Liver (tissue), 9 donors: ENCODE results near the gene KLLN. TPM values are rescaled to one million over a fixed set of nuclear protein-coding genes. Genes with fewer than 3 reads are reported as not detected.

Source experiments
- DNase-seq: peaks from one replicate; pipeline ENCODE4 v3.0.0-alpha.2; 2017; ENCODE audit warnings: low spot score
- H3K27ac ChIP-seq, 2 donors: one replicate each; pipeline ENCODE4 v1.7.0; 2013; ENCODE audit warnings: inconsistent platforms in 2 of 2, low read length in 2 of 2, control low read depth in 1 of 2, low read depth in 1 of 2, mild to moderate bottlenecking in 1 of 2
- H3K27me3 ChIP-seq, 4 donors: one replicate each; pipeline versions ENCODE4 v1.6.1 to v1.7.0; 2013; ENCODE audit warnings: low read length in 3 of 4, inconsistent platforms in 1 of 4, mild to moderate bottlenecking in 1 of 4, moderate library complexity in 1 of 4; ENCODE audit not compliant: control insufficient read depth in 4 of 4, insufficient read depth in 4 of 4
- H3K36me3 ChIP-seq, 4 donors: one replicate each; pipeline versions ENCODE4 v1.6.1 to v1.7.0; 2013; ENCODE audit warnings: low read length in 3 of 4, mild to moderate bottlenecking in 3 of 4, low read depth in 1 of 4, moderate library complexity in 1 of 4; ENCODE audit not compliant: control insufficient read depth in 4 of 4, insufficient read depth in 3 of 4
- H3K4me1 ChIP-seq, 4 donors: one replicate each; pipeline versions ENCODE4 v1.6.1 to v1.7.0; 2013; ENCODE audit warnings: low read length in 3 of 4, mild to moderate bottlenecking in 3 of 4, moderate library complexity in 1 of 4; ENCODE audit not compliant: control insufficient read depth in 4 of 4, insufficient read depth in 4 of 4
- H3K4me3 ChIP-seq, 3 donors: one replicate each; pipeline versions ENCODE4 v1.6.1 to v1.7.0; 2013; ENCODE audit warnings: low read length in 3 of 3, control low read depth in 1 of 3, low read depth in 1 of 3, mild to moderate bottlenecking in 1 of 3
- H3K9ac ChIP-seq, 2 donors: one replicate each; pipeline ENCODE4 v1.7.0; 2013; ENCODE audit warnings: low read length in 2 of 2, mild to moderate bottlenecking in 2 of 2, moderate library complexity in 2 of 2, control low read depth in 1 of 2, low read depth in 1 of 2
- H3K9me3 ChIP-seq, 4 donors: one replicate each; pipeline versions ENCODE4 v1.6.1 to v1.7.0; 2013; ENCODE audit warnings: low read length in 3 of 4; ENCODE audit not compliant: control insufficient read depth in 4 of 4
- ATF3 ChIP-seq: IDR thresholded peaks from 2 replicates; pipeline ENCODE4 v1.6.1; 2016; ENCODE audit warnings: antibody characterized with exemption
- EGR1 ChIP-seq, 2 donors: IDR thresholded peaks; 2 replicates each; pipeline ENCODE4 v1.6.1; 2016 to 2018; ENCODE audit warnings: antibody characterized with exemption in 2 of 2, low read depth in 2 of 2
- FOXA1 ChIP-seq: IDR thresholded peaks from 2 replicates; pipeline ENCODE4 v1.6.1; 2016; ENCODE audit warnings: antibody characterized with exemption
- FOXA2 ChIP-seq: IDR thresholded peaks from 2 replicates; pipeline ENCODE4 v1.6.1; 2016; ENCODE audit warnings: antibody characterized with exemption
- GABPA ChIP-seq, 2 donors: IDR thresholded peaks in 1 of 2; conservative IDR thresholded peaks in 1 of 2; 2 replicates each; pipeline ENCODE4 v1.6.1; 2016; ENCODE audit warnings: antibody characterized with exemption in 2 of 2, mild to moderate bottlenecking in 1 of 2, moderate library complexity in 1 of 2
- HNF4A ChIP-seq, 2 donors: conservative IDR thresholded peaks; 2 replicates each; pipeline ENCODE4 v1.6.1; 2016; ENCODE audit warnings: antibody characterized with exemption in 2 of 2, mild to moderate bottlenecking in 2 of 2
- HNF4G ChIP-seq: IDR thresholded peaks from 2 replicates; pipeline ENCODE4 v1.6.1; 2016; ENCODE audit warnings: antibody characterized with exemption
- JUND ChIP-seq, 2 donors: IDR thresholded peaks; 2 replicates each; pipeline ENCODE4 v1.6.1; 2016; ENCODE audit warnings: antibody characterized with exemption in 2 of 2
- MAX ChIP-seq: IDR thresholded peaks from 2 replicates; pipeline ENCODE4 v1.6.1; 2016; ENCODE audit warnings: antibody characterized with exemption
- NR2F2 ChIP-seq: IDR thresholded peaks from 2 replicates; pipeline ENCODE4 v1.6.1; 2016; ENCODE audit warnings: antibody characterized with exemption
- RAD21 ChIP-seq, 2 donors: IDR thresholded peaks; 2 replicates each; pipeline ENCODE4 v1.6.1; 2016; ENCODE audit warnings: antibody characterized with exemption in 2 of 2, mild to moderate bottlenecking in 2 of 2
- RXRA ChIP-seq, 2 donors: IDR thresholded peaks; 2 replicates each; pipeline ENCODE4 v1.6.1; 2017 to 2018; ENCODE audit warnings: antibody characterized with exemption in 2 of 2, mild to moderate bottlenecking in 1 of 2
- SP1 ChIP-seq: IDR thresholded peaks from 2 replicates; pipeline ENCODE4 v1.6.1; 2018; ENCODE audit warnings: antibody characterized with exemption, mild to moderate bottlenecking
- TAF1 ChIP-seq: conservative IDR thresholded peaks from 2 replicates; pipeline ENCODE4 v1.6.1; 2016; ENCODE audit warnings: antibody characterized with exemption, mild to moderate bottlenecking
- YY1 ChIP-seq: IDR thresholded peaks from 2 replicates; pipeline ENCODE4 v1.6.1; 2016; ENCODE audit warnings: antibody characterized with exemption, mild to moderate bottlenecking
- WGBS: extraction: QIAGEN DNeasy Blood & Tissue Kit; methylation state at CpG from one replicate; pipeline ENCODE4 v1.1.7; 2013; 5-methylcytosine and 5-hydroxymethylcytosine counted together
- polyA plus RNA-seq, 2 donors: library from polyadenylated mRNA; stranded (reverse) in 1 of 2; unstranded in 1 of 2; fragments of 200-250 nt in 1 of 2; fragments of >200 nt in 1 of 2; fragmentation: Nextera tagmentation in 1 of 2; extraction: Ambion mirVana in 1 of 2; gene quantifications; one replicate each; pipeline versions ENCODE4 v1.2.1 to v1.2.3, GENCODE V29; 2013 to 2015
- total RNA-seq, 2 donors: library from RNA; depleted of rRNA; stranded (reverse); fragments of >200 nt; gene quantifications; one replicate each; pipeline ENCODE4 v1.2.3, GENCODE V29; 2014
- TF ChIP-seq, protein P1 (sequence below): fragments of 150-350 bp; IDR thresholded peaks from 2 replicates; pipeline ENCODE4 v1.5.1; 2017; ENCODE audit warnings: improper control_type of control experiment, low read depth, low read length; ENCODE audit not compliant: missing input control
- TF ChIP-seq, protein P2 (sequence below): IDR thresholded peaks from 2 replicates; pipeline ENCODE4 v1.6.1; 2016; ENCODE audit warnings: antibody characterized with exemption
- TF ChIP-seq, protein P3 (sequence below): IDR thresholded peaks from 2 replicates; pipeline ENCODE4 v1.6.1; 2016; ENCODE audit warnings: antibody characterized with exemption, mild to moderate bottlenecking
- donor health status: healthy.
- donor health status: healthy.
- donor health status: healthy.
- donor health status: healthy.
- donor health status: healthy.

KLLN gene
- total and polyA plus RNA-seq, 4 donors: 0.17 to 0.42 (median 0.24) TPM

DNA sequence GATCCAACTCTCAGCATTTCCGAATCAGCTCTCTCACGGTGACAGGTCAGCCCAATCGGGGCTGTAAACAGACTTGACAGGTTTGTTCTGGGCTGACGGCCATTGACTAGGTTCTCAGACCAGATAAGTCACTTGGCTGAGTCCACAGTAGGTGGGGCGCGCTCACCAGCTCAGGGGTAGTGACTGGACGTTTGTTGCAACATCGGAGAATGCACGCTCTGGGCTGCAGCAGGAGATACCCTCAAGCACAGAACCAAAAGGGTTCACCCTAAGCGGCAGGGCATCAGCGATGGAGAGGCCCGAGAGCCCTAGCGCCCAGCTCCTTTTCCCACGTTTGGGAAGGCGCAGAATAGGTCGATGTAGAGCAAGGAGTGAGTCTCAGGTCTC, 1.8 kb downstream of the KLLN start:
- H3K9me3 ChIP-seq: no peaks in the 10 kb centered on the region
- no peaks in the 10 kb centered on the region for H3K36me3 ChIP-seq
- peak overlapping the region; percentile 92 to 99 for H3K27ac ChIP-seq
- no peaks in the 10 kb centered on the region for H3K27me3 ChIP-seq
- TF ChIP-seq HNF4A (conservative IDR thresholded peaks at IDR 0.05): peak; percentile 55 to 70
- peak; percentile 94 for TF ChIP-seq YY1
- TF ChIP-seq, protein P1, sequence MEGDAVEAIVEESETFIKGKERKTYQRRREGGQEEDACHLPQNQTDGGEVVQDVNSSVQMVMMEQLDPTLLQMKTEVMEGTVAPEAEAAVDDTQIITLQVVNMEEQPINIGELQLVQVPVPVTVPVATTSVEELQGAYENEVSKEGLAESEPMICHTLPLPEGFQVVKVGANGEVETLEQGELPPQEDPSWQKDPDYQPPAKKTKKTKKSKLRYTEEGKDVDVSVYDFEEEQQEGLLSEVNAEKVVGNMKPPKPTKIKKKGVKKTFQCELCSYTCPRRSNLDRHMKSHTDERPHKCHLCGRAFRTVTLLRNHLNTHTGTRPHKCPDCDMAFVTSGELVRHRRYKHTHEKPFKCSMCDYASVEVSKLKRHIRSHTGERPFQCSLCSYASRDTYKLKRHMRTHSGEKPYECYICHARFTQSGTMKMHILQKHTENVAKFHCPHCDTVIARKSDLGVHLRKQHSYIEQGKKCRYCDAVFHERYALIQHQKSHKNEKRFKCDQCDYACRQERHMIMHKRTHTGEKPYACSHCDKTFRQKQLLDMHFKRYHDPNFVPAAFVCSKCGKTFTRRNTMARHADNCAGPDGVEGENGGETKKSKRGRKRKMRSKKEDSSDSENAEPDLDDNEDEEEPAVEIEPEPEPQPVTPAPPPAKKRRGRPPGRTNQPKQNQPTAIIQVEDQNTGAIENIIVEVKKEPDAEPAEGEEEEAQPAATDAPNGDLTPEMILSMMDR: no peak
- TF ChIP-seq, protein P2, sequence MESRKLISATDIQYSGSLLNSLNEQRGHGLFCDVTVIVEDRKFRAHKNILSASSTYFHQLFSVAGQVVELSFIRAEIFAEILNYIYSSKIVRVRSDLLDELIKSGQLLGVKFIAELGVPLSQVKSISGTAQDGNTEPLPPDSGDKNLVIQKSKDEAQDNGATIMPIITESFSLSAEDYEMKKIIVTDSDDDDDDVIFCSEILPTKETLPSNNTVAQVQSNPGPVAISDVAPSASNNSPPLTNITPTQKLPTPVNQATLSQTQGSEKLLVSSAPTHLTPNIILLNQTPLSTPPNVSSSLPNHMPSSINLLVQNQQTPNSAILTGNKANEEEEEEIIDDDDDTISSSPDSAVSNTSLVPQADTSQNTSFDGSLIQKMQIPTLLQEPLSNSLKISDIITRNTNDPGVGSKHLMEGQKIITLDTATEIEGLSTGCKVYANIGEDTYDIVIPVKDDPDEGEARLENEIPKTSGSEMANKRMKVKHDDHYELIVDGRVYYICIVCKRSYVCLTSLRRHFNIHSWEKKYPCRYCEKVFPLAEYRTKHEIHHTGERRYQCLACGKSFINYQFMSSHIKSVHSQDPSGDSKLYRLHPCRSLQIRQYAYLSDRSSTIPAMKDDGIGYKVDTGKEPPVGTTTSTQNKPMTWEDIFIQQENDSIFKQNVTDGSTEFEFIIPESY: no peak
- TF ChIP-seq TAF1: no peak
- peak; percentile 25 for TF ChIP-seq FOXA1
- peak; percentile 47 for TF ChIP-seq SP1
- no peak for TF ChIP-seq ATF3
- TF ChIP-seq RAD21 (IDR thresholded peaks at IDR 0.05): peak; percentile 62 to 68
- TF ChIP-seq RXRA (IDR thresholded peaks at IDR 0.05): peak; percentile 37 to 69
- TF ChIP-seq EGR1 (IDR thresholded peaks at IDR 0.05; ENCODE audit: low read depth in 2 of 2): no peak
- TF ChIP-seq FOXA2: peak; percentile 41
- TF ChIP-seq GABPA (IDR thresholded peaks at IDR 0.05 in 1 of 2, conservative IDR thresholded peaks at IDR 0.05 in 1 of 2): peak in 1 of 2 donors; percentile 5
- TF ChIP-seq JUND (IDR thresholded peaks at IDR 0.05): peak; percentile 38 to 44
- TF ChIP-seq NR2F2: no peak
- peak; percentile 20 for TF ChIP-seq MAX
- TF ChIP-seq, protein P3, sequence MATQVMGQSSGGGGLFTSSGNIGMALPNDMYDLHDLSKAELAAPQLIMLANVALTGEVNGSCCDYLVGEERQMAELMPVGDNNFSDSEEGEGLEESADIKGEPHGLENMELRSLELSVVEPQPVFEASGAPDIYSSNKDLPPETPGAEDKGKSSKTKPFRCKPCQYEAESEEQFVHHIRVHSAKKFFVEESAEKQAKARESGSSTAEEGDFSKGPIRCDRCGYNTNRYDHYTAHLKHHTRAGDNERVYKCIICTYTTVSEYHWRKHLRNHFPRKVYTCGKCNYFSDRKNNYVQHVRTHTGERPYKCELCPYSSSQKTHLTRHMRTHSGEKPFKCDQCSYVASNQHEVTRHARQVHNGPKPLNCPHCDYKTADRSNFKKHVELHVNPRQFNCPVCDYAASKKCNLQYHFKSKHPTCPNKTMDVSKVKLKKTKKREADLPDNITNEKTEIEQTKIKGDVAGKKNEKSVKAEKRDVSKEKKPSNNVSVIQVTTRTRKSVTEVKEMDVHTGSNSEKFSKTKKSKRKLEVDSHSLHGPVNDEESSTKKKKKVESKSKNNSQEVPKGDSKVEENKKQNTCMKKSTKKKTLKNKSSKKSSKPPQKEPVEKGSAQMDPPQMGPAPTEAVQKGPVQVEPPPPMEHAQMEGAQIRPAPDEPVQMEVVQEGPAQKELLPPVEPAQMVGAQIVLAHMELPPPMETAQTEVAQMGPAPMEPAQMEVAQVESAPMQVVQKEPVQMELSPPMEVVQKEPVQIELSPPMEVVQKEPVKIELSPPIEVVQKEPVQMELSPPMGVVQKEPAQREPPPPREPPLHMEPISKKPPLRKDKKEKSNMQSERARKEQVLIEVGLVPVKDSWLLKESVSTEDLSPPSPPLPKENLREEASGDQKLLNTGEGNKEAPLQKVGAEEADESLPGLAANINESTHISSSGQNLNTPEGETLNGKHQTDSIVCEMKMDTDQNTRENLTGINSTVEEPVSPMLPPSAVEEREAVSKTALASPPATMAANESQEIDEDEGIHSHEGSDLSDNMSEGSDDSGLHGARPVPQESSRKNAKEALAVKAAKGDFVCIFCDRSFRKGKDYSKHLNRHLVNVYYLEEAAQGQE: no peak
- TF ChIP-seq HNF4G: no peak
- H3K4me3 ChIP-seq: peak overlapping the region; percentile 75 to 93 (median 91)
- 4% methylated on average over 16 of the region's 16 CpGs for WGBS
- H3K4me1 ChIP-seq: peaks cover 0 to 20% (median 13%) of the 10 kb centered on the region in 4 donors
- peak; percentile 79 for DNase-seq
- H3K9ac ChIP-seq: peak overlapping the region; percentile 73 to 79
